PFSK-1 (cell line): ENCODE results near the gene PIP5KL1.

Experiments used
- SIN3A ChIP-seq: IDR thresholded peaks from 2 replicates; pipeline ENCODE4 v1.6.1; 2012; ENCODE audit warnings: mild to moderate bottlenecking, low read length, moderate library complexity, borderline replicate concordance; ENCODE audit not compliant: insufficient read depth
- TAF1 ChIP-seq: IDR thresholded peaks from 2 replicates; pipeline ENCODE4 v1.6.1; 2012; ENCODE audit warnings: low read length, control low read depth, borderline replicate concordance; ENCODE audit not compliant: insufficient read depth
- TF ChIP-seq, protein P1 (sequence below), 2 experiments: IDR thresholded peaks; 2 replicates each; pipeline versions ENCODE4 v1.6.1 to v1.8.0; 2011 to 2012; ENCODE audit warnings: low read depth in 2 of 2, low read length in 2 of 2, control low read depth in 1 of 2, inconsistent platforms in 1 of 2, mild to moderate bottlenecking in 1 of 2, moderate library complexity in 1 of 2; ENCODE audit not compliant: insufficient read depth in 1 of 2

DNA sequence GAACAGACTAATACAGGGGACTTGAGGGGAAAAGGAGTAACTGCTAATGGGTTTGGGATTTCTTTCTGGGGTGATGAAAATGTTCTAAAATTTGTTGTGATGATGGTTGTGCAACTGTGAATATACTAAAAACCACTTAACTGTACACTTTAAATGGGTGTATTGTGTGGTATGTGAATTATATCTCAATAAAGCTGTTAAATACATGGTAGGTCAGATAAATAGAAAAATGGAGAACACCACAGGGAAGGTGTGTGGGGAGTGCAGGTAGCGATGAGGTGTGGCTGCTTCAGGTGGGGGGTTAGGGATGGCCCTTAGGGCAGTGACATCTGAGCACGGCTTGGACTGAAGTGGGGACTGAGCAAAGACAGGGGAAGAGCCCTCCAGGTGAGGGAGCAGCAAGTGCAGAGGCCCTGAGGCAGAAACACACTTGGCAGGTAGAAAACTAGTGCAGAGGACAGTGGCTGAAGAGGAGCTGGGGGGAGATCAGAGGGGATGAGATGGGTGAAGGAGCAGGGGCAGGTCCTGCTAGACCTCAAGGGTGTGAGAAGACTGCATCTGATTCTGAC is 29.3 kb upstream of the PIP5KL1 start:
- TF ChIP-seq TAF1: no peak
- TF ChIP-seq SIN3A: no peak
- TF ChIP-seq, protein P1, sequence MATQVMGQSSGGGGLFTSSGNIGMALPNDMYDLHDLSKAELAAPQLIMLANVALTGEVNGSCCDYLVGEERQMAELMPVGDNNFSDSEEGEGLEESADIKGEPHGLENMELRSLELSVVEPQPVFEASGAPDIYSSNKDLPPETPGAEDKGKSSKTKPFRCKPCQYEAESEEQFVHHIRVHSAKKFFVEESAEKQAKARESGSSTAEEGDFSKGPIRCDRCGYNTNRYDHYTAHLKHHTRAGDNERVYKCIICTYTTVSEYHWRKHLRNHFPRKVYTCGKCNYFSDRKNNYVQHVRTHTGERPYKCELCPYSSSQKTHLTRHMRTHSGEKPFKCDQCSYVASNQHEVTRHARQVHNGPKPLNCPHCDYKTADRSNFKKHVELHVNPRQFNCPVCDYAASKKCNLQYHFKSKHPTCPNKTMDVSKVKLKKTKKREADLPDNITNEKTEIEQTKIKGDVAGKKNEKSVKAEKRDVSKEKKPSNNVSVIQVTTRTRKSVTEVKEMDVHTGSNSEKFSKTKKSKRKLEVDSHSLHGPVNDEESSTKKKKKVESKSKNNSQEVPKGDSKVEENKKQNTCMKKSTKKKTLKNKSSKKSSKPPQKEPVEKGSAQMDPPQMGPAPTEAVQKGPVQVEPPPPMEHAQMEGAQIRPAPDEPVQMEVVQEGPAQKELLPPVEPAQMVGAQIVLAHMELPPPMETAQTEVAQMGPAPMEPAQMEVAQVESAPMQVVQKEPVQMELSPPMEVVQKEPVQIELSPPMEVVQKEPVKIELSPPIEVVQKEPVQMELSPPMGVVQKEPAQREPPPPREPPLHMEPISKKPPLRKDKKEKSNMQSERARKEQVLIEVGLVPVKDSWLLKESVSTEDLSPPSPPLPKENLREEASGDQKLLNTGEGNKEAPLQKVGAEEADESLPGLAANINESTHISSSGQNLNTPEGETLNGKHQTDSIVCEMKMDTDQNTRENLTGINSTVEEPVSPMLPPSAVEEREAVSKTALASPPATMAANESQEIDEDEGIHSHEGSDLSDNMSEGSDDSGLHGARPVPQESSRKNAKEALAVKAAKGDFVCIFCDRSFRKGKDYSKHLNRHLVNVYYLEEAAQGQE (IDR thresholded peaks at IDR 0.05; ENCODE audit: insufficient read depth in 1 of 2, low read depth in 2 of 2, low read length in 2 of 2): no peak
